Measurements from ENCODE around the gene EXOC6B.
"Not testable (repeated sequence)": the region's sequence is repeated elsewhere in the genome, so short reads cannot be mapped to it uniquely, and the experiment has no call there.

The EXOC6B gene

GRCh38 chr2:72554910-72555309, 270.9 kb downstream of the EXOC6B start:
- peak; percentile 78 for TF ChIP-seq ZNF8 (CRISPR knock-in tag; IDR thresholded peaks at IDR 0.05)
- ATAC-seq: not testable (repeated sequence)

GRCh38 chr2:72554381-72554780, 271.5 kb downstream of the EXOC6B start:
- no peak for TF ChIP-seq ZC3H10 (CRISPR knock-in tag; IDR thresholded peaks at IDR 0.05)
- no peak for TF ChIP-seq ZNF8 (CRISPR knock-in tag; IDR thresholded peaks at IDR 0.05)
- no peak for ATAC-seq

GRCh38 chr2:72548081-72548764, 277.6 kb downstream of the EXOC6B start:
- ATAC-seq: no peak
- TF ChIP-seq ARNTL (CRISPR knock-in tag; IDR thresholded peaks at IDR 0.05; ENCODE audit: borderline replicate concordance, low read depth): no peak
- no peak for TF ChIP-seq OSR1 (CRISPR knock-in tag; IDR thresholded peaks at IDR 0.05)
- peak; percentile 68 for TF ChIP-seq TCF4 (CRISPR knock-in tag; IDR thresholded peaks at IDR 0.05; ENCODE audit: borderline replicate concordance)
- TF ChIP-seq TSHZ2 (CRISPR knock-in tag; IDR thresholded peaks at IDR 0.05): peak; percentile 22; the same call in 1 of the 2 replicates
- no peak for TF ChIP-seq ZNF70 (CRISPR knock-in tag; IDR thresholded peaks at IDR 0.05)
- no peak for TF ChIP-seq BACH2 (CRISPR knock-in tag; IDR thresholded peaks at IDR 0.05; ENCODE audit: borderline replicate concordance)
- peak; percentile 69 for TF ChIP-seq ISL1 (CRISPR knock-in tag; IDR thresholded peaks at IDR 0.05)
- TF ChIP-seq RARB (CRISPR knock-in tag; IDR thresholded peaks at IDR 0.05): peak; percentile 90; the same call in 1 of the 2 replicates
- TF ChIP-seq CSDC2 (CRISPR knock-in tag; IDR thresholded peaks at IDR 0.05): 0 out of 2 replicates have a peak, but pooled peaks have one; percentile 17
- TF ChIP-seq SNAI2 (CRISPR knock-in tag; IDR thresholded peaks at IDR 0.05): peak; percentile 39
- 0 out of 2 replicates have a peak, but pooled peaks have one; percentile 39 for TF ChIP-seq CREB5 (CRISPR knock-in tag; IDR thresholded peaks at IDR 0.05; ENCODE audit: low read depth)
- no peak for TF ChIP-seq ZFP30 (CRISPR knock-in tag; IDR thresholded peaks at IDR 0.05)

GRCh38 chr2:72545790-72546189, 280.0 kb downstream of the EXOC6B start:
- no peak for TF ChIP-seq ZNF565 (CRISPR knock-in tag; conservative IDR thresholded peaks at IDR 0.05; ENCODE audit: low read depth)
- TF ChIP-seq BACH2 (CRISPR knock-in tag; IDR thresholded peaks at IDR 0.05; ENCODE audit: borderline replicate concordance): no peak
- no peak for TF ChIP-seq ZNF8 (CRISPR knock-in tag; IDR thresholded peaks at IDR 0.05)
- TF ChIP-seq RARB (CRISPR knock-in tag; IDR thresholded peaks at IDR 0.05): no peak
- TF ChIP-seq ISL1 (CRISPR knock-in tag; IDR thresholded peaks at IDR 0.05): no peak
- no peak for TF ChIP-seq ZFP30 (CRISPR knock-in tag; IDR thresholded peaks at IDR 0.05)
- no peak for TF ChIP-seq ESRRG (CRISPR knock-in tag; IDR thresholded peaks at IDR 0.05)
- no peak for TF ChIP-seq CSRNP3 (CRISPR knock-in tag; IDR thresholded peaks at IDR 0.05)
- no peak for TF ChIP-seq PPARA (CRISPR knock-in tag; IDR thresholded peaks at IDR 0.05; ENCODE audit: borderline replicate concordance)
- TF ChIP-seq SNAI2 (CRISPR knock-in tag; IDR thresholded peaks at IDR 0.05): no peak
- no peak for TF ChIP-seq TSHZ2 (CRISPR knock-in tag; IDR thresholded peaks at IDR 0.05)
- TF ChIP-seq ARNTL (CRISPR knock-in tag; IDR thresholded peaks at IDR 0.05; ENCODE audit: borderline replicate concordance, low read depth): no peak
- no peak for TF ChIP-seq POU6F1 (CRISPR knock-in tag; IDR thresholded peaks at IDR 0.05; ENCODE audit: borderline replicate concordance, low read depth)
- no peak for TF ChIP-seq TCF4 (CRISPR knock-in tag; IDR thresholded peaks at IDR 0.05; ENCODE audit: borderline replicate concordance)
- TF ChIP-seq CSDC2 (CRISPR knock-in tag; IDR thresholded peaks at IDR 0.05): no peak
- no peak for TF ChIP-seq GLIS3 (CRISPR knock-in tag; IDR thresholded peaks at IDR 0.05)
- TF ChIP-seq ZFP3 (CRISPR knock-in tag; IDR thresholded peaks at IDR 0.05): no peak
- no peak for TF ChIP-seq CREB5 (CRISPR knock-in tag; IDR thresholded peaks at IDR 0.05; ENCODE audit: low read depth)
- no peak for ATAC-seq

Measured in SK-N-SH treated with all-trans-retinoic acid at 6 μM for 48 hours (cell line).